8988T (cell line): ENCODE data around the gene FAM124B.

Source experiments
- DNase-seq: peaks from one replicate; pipeline ENCODE4 v3.0.0; 2011

Gene FAM124B, protein sequence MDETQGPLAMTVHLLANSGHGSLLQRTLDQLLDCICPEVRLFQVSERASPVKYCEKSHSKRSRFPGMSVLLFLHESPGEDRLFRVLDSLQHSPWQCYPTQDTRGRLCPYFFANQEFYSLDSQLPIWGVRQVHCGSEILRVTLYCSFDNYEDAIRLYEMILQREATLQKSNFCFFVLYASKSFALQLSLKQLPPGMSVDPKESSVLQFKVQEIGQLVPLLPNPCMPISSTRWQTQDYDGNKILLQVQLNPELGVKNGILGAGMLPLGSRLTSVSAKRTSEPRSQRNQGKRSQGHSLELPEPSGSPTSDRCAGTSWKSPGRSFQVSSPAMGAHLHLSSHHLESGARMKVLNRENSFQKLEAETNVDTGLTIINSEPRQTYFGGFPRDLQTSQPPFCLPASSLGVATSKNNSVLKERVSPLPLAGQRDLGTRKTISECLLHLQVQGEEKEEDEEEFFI

DNA sequence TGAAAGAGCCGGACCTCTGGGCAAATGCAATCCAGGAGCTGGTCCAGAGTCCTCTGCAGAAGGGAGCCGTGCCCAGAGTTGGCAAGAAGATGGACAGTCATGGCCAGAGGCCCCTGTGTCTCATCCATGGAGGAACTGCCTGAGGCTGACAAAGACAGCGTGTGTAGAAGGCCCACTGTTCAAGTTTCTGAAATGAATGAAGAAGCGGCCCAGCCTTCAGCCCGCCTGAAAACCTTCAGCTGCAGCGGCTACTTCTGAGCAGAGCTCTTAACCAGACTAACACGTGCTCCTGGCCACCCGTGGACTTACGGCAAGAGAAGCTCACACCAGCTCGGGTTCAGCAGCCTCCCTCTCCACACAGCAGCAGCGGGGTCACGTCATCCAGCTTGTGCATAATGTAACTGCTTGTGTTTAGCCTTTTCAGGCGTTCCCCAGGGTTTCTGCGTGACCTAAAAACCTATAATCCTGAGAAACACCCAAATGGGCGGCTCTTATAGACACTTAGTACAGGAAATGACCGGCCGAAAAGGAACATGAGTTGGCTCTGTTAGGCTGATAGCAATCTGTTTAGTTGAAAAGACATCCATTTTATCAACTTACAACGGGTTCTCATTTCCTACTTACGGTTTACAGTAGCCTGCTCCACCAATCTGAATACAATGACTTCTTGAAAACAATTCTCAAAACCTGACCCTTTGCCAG is at the start of gene FAM124B:
TSS of gene FAM124B (minus strand) at position 467 of the 702 bp plus-strand sequence. CDS start at position 128, 339 bp downstream.
- DNase-seq, result no peak

DNA sequence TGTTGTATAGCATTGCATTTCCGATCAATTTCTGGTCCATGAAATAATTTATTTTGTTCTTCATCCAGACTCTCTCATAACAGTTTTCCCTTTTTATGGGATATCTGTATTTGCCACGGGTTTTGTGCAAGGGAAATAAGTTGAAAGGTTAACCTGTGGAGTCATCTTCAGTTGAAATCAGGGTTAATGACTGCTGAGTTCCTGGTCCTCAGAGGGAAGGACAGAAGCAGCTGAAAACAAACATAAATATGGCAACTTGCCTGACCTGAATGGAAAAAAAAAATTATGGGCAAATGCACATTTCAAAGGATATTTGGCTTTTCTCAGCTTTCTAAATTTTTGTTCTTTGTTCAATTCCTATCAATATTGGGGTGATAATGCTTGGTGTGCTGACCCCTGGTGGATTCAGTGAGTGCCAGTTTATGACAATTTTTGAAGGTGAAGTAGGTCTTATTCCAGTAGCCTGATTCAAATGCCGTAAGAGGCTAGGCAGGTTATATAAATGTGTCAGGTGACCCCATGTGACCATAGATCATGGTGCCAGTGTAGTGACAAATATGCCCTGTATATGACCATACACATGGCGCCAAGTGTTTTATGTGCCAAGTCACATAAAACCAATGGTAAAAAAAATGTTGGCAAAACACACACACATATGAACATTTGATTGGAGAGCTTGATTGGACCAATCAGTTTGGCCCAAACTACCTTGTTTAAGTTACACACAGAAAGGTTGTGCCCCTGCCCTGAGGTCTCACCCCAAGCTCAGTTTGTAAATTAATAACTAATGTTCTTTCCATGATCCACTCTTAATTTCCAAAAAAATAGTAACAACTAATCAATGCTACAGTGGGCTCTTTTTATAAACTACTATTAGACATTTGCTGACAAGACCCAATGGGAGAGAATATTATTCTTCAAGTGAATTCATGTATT is 47.6 kb upstream of the FAM124B start:
- DNase-seq, result no peak

DNA sequence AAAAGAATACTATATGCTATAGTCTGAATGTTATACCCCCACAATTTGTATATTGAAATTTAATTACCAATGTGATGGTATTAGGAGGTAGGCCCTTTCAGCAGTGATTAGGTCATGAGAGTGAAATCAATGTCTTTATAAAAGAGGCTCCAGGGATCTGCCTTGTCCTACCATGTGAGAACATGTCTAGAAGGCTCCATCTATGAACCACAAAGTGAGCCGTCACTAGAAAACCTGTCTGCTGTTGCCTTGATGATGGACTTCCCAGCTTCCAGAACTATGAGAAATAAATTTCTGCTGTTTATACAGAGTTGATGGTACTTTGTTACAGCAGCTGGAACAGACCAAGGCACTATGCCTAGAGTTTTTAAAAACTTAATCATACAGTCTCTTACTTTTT is 46.3 kb upstream of the FAM124B start:
- DNase-seq, result no peak

- DNase-seq, result no peak
Observed at GRCh38 chr2:224444783-224445182, 42.9 kb upstream of the FAM124B start.

GRCh38 chr2:224444021-224444420 is 42.1 kb upstream of the FAM124B start:
- DNase-seq, result no peak

DNA sequence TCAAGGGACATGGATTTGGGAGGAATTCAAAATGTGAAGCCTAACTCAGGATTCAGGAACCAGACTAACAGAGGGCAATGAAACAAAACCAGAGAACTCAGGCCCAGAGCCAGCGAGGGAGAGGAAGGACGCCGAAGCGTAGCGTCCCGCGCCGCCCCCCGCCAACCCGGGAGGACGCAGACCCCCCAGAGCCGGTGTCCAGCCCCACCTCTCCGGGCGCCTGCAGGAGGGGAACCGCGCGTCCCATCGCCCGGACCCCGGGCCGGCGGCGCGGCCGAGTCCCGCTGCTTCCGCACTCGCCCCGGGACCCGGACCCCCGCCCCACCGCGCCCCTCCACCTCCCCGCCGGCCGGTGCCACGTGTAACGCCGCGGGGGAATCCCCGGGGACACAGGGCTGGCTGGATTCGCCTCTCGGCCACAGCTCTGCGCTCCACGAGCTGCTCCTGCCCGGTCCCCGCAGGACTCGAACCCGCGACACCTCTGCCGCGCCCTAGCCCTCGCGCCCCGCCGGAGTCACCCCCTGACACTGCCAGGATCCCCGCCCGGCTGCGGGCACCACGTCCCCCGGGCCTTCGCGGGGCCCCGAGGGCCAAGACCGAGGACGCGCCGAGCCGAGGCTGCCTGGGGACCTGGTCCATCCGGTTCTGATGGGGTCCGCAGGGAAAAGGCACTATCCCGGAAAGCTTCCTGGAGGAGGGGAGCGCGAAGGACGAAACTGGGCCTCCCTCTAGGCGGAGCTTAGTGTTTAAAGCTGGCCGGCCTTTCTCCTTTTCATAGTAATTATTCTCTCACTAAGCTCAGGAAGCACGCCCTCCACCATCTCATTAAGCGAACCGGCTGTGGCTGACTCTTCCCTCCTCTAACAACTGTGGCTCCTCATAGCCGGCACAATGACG is 40.4 kb upstream of the FAM124B start:
- no peak for DNase-seq

DNA sequence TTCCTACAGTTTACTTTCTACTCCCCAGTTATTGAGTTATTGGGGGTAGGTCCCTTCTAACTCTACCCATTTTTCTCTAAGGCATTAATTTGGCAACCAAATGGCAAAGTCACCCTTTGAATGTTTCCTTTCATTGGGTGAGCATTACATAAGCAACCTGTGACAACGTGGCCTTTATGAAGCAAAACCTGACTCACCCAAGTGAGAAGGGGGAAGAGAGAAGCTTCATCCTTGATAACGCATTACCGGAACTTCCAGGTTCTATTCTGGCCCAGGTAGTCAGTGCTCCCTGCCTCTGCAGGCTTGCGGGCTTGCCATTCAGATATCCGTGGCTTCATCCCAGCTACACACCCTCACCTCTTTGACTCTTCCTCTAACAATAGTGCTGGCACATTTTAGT is 39.1 kb upstream of the FAM124B start:
- no peak for DNase-seq

- DNase-seq, result no peak
Observed at GRCh38 chr2:224438726-224439125, 36.8 kb upstream of the FAM124B start.

GRCh38 chr2:224436634-224437033 is 34.7 kb upstream of the FAM124B start:
- DNase-seq, result no peak

DNA sequence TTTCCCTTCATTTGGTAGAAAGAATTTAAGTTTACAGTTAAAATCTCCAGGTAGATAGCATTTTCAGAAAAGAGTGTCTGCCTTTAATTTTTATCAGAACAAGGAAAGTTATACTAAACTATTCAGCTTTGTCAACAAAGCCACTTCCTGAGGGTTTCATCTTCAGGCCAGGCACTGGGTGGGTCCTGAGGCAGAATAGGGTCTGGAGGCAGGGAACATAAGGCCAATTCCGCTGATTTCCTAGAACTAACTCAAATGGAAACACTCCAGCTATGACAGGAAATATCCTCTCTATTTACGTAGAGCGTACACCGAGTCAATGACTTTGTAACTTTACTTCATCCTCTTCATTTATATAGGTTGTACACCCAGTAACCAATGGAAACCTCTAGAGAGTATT is 32.7 kb upstream of the FAM124B start:
- DNase-seq, result no peak

GRCh38 chr2:224433442-224433841 is 31.5 kb upstream of the FAM124B start:
- no peak for DNase-seq

- DNase-seq, result no peak
Observed at GRCh38 chr2:224432003-224432579, 30.2 kb upstream of the FAM124B start.

DNA sequence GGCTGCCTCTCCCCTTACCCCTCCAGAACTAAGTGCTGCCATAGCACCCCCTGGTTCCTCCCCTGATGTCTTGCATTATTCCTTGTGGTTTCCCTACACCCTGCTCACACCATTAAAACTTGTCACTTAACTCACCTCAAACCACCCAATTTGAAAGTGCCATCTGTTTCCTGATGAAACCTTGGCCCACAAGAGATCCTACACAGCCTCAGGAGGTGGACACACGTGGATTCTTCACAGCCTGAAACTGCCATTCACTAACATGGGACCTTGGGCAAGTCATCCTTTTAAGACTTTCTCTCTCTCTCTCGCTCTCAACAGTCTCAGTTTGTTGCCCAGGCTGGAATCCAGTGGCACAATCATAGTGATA is 27.5 kb upstream of the FAM124B start:
- DNase-seq, result no peak

DNA sequence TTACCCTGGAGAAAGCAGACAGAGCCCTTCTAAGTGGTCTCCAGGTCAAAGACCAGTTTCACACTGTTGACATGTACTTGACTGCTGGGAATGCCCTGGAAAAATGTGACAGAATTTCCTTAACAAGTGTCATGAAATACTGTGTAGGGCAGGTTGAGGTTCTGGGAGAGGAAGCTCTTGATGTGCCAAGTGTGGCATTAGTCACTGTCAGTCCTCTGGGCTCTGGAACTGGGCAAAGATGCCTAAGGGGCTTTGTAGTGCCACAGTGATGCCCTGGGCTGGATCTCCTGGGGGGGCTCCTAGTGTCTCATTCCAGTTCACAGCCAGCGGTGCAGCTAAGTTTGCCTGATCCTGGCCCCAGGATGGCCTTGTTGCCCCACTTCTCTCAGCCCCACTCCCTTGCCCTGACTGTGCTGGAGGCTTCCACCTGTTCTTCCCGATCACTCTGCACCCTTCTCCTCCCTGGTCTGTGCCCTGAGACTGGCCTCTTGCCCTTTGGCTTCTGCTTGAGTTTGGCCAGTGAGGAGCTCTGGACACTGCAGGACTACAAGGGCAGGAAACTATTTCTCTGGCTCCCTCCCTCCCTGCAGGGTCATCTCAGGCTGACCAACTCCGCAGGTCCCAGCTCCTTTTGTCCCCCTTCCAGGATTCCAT is 27.0 kb upstream of the FAM124B start:
- DNase-seq, result no peak

- DNase-seq, result no peak
Observed at GRCh38 chr2:224427471-224427870, 25.6 kb upstream of the FAM124B start.

DNA sequence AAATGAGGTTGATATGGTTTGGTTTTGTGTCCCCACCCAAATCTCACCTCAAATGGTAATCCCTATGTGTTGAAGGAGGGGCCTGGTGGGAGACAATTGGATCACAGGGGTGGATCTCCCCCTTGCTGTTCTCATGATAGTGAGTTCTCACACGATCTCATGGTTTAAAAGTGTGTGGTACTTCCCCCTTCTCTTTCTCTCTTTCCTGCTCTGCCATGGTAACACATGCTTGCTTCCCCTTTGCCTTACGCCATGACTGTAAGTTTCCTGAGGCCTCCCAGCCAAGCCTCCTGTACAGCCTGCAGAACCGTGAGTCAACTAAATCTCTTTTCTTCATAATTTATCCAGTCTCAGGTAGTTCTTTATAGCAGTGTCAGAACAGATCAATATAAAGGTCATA is 24.7 kb upstream of the FAM124B start:
- no peak for DNase-seq

DNA sequence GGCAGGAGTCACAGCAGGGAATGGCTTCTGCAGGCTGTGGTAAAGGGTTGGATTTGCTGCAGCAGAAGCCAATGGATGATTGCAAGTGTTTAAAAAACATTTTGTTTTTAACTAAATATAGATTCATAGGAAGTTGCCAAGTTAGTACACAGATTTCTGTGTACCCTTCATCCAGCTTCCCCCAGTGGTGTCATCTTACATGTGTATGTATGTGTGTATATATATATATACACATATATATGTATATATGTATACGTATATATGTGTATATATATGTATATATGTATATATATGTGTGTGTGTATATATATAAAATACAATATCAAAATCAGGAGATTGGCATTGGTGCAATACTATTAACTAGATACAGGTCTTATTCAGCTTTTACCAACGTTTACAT is 19.2 kb upstream of the FAM124B start:
- DNase-seq, result no peak

GRCh38 chr2:224417947-224418346 is 16.0 kb upstream of the FAM124B start:
- no peak for DNase-seq

- no peak for DNase-seq
Observed at GRCh38 chr2:224417361-224417729, 15.4 kb upstream of the FAM124B start.

- DNase-seq, result no peak
Observed at GRCh38 chr2:224416656-224417360, 14.9 kb upstream of the FAM124B start.

DNA sequence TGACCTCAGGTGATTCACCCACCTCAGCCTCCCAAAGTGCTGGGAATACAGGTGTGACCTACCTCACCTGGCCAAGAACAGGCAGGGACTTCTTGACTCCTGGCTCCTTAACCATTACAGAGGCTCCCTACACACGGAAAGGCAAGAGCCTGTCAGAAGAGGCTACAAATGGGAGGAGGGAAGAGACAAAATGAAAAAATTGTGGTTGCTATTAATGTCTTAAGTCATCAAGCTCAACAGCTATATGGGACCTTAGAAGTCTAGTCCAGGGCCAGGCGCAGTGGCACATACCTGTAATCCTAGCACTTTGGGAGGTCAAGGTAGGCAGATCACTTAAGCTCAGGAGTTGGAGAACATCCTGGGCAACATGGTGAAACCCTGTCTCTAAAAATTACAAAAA is 11.5 kb upstream of the FAM124B start:
- DNase-seq, result no peak
